IMR-90 (cell line): ENCODE results near the gene NOTO. TPM values are rescaled to one million over a fixed set of nuclear protein-coding genes. Genes with fewer than 3 reads are reported as not detected.

Experiments used
- ATAC-seq: fragments of 200-7000 bp; cut with Tn5 transposase; 2 replicates; pipeline ENCODE4 v1.9.1; 2020; ENCODE audit warnings: low read depth, mild to moderate bottlenecking, moderate library complexity
- BruUV-seq: library from RNA; stranded (reverse); fragments of 400-500 nt; replicated peaks from 2 replicates; lab custom pipeline; 2021; lab: Mats Ljungman, UMichigan
- CTCF ChIA-PET: fragments of 300-600 bp; formaldehyde crosslinking; extraction: SDS; loops from one replicate; lab custom pipeline; 2021; ENCODE audit warnings: antibody characterized with exemption; lab: Yijun Ruan, JAX
- POLR2A ChIA-PET: fragments of 300-600 bp; sonication (Branson Sonifier 250); formaldehyde crosslinking; loops from one replicate; lab custom pipeline; 2022; ENCODE audit warnings: antibody characterized with exemption; ENCODE audit not compliant: unreplicated experiment; lab: Charles Lee
- DNase-seq: peaks from one replicate; pipeline ENCODE4 v3.0.0; 2013
- H2AFZ ChIP-seq: replicated peaks from 2 replicates; pipeline ENCODE3; 2013; ENCODE audit warnings: low read length, mild to moderate bottlenecking; ENCODE audit not compliant: poor library complexity
- H2AK5ac ChIP-seq: 2 replicates; pipeline ENCODE4 v1.6.1; 2013; ENCODE audit warnings: low read depth, low read length, inconsistent platforms
- H2AK9ac ChIP-seq: replicated peaks from 2 replicates; pipeline ENCODE3; 2013; ENCODE audit warnings: mild to moderate bottlenecking, low read depth, low read length, moderate library complexity; ENCODE audit not compliant: poor library complexity
- H2BK120ac ChIP-seq: 2 replicates; pipeline ENCODE4 v1.6.1; 2013; ENCODE audit warnings: low read depth, low read length, inconsistent platforms
- H2BK15ac ChIP-seq: 3 replicates; pipeline ENCODE4 v1.6.1; 2013; ENCODE audit warnings: low read depth, low read length, inconsistent platforms
- H2BK20ac ChIP-seq: 2 replicates; pipeline ENCODE4 v1.6.1; 2013; ENCODE audit warnings: low read depth, mild to moderate bottlenecking, inconsistent platforms, low read length, moderate library complexity
- H2BK5ac ChIP-seq: 2 replicates; pipeline ENCODE4 v1.6.1; 2013; ENCODE audit warnings: mild to moderate bottlenecking, low read depth, low read length, inconsistent platforms; ENCODE audit not compliant: poor library complexity, severe bottlenecking
- H3K14ac ChIP-seq: replicated peaks from 2 replicates; pipeline ENCODE4 v1.6.1; 2013; ENCODE audit warnings: low read depth, low read length, inconsistent platforms
- H3K18ac ChIP-seq: 2 replicates; pipeline ENCODE4 v1.6.1; 2013; ENCODE audit warnings: low read depth, low read length, control low read depth
- H3K23ac ChIP-seq: 2 replicates; pipeline ENCODE4 v1.6.1; 2013; ENCODE audit warnings: low read depth, low read length, inconsistent platforms
- H3K27ac ChIP-seq: 2 replicates; pipeline ENCODE4 v1.5.1; 2013; ENCODE audit warnings: mild to moderate bottlenecking, control low read depth, low read length; ENCODE audit not compliant: insufficient read depth
- H3K27me3 ChIP-seq: 2 replicates; pipeline ENCODE4 v1.6.1; 2013; ENCODE audit warnings: low read length; ENCODE audit not compliant: control insufficient read depth, insufficient read depth
- H3K36me3 ChIP-seq: 2 replicates; pipeline ENCODE4 v1.6.1; 2013; ENCODE audit warnings: low read length, mixed read lengths; ENCODE audit not compliant: control insufficient read depth, insufficient read depth
- H3K4ac ChIP-seq: 2 replicates; pipeline ENCODE4 v1.6.1; 2013; ENCODE audit warnings: low read depth, low read length, inconsistent platforms
- H3K4me1 ChIP-seq: 2 replicates; pipeline ENCODE4 v1.6.1; 2013; ENCODE audit warnings: low read length, mixed read lengths; ENCODE audit not compliant: control insufficient read depth, insufficient read depth
- H3K4me2 ChIP-seq: 2 replicates; pipeline ENCODE4 v1.6.1; 2013; ENCODE audit warnings: low read depth, mild to moderate bottlenecking, control low read depth, low read length, moderate library complexity
- H3K4me3 ChIP-seq: 2 replicates; pipeline ENCODE4 v1.5.1; 2013; ENCODE audit warnings: low read depth, mild to moderate bottlenecking, control low read depth, low read length, moderate library complexity; ENCODE audit not compliant: insufficient read depth
- H3K56ac ChIP-seq: 2 replicates; pipeline ENCODE4 v1.6.1; 2013; ENCODE audit warnings: low read length, inconsistent platforms; ENCODE audit not compliant: insufficient read depth; ENCODE audit errors: extremely low read depth
- H3K79me1 ChIP-seq, 2 experiments: 2 replicates each; pipeline ENCODE4 v1.6.1; 2013; ENCODE audit warnings: low read length in 2 of 2, inconsistent platforms in 1 of 2, low read depth in 1 of 2
- H3K9ac ChIP-seq: 2 replicates; pipeline ENCODE4 v1.6.1; 2013; ENCODE audit warnings: low read depth, low read length, control low read depth
- H3K9me1 ChIP-seq: 2 replicates; pipeline ENCODE4 v1.6.1; 2013; ENCODE audit warnings: low read length, inconsistent platforms; ENCODE audit not compliant: insufficient read depth
- H3K9me3 ChIP-seq: 2 replicates; pipeline ENCODE4 v1.6.1; 2013; ENCODE audit warnings: low read length; ENCODE audit not compliant: control insufficient read depth, insufficient read depth
- H4K20me1 ChIP-seq: 2 replicates; pipeline ENCODE4 v1.6.1; 2013; ENCODE audit warnings: low read length, inconsistent platforms; ENCODE audit not compliant: insufficient read depth
- H4K5ac ChIP-seq: 2 replicates; pipeline ENCODE4 v1.6.1; 2013; ENCODE audit warnings: mild to moderate bottlenecking, low read depth, low read length, control low read depth
- H4K8ac ChIP-seq, 2 experiments: 2 replicates each; pipeline ENCODE4 v1.6.1; 2013; ENCODE audit warnings: low read depth in 2 of 2, low read length in 2 of 2, control low read depth in 1 of 2, inconsistent platforms in 1 of 2
- H4K91ac ChIP-seq: 2 replicates; pipeline ENCODE4 v1.6.1; 2013; ENCODE audit warnings: low read depth, low read length, inconsistent platforms; ENCODE audit not compliant: insufficient read depth
- BHLHE40 ChIP-seq: fragments of 150-350 bp; IDR thresholded peaks from 2 replicates; pipeline ENCODE4 v1.6.1; 2016; ENCODE audit warnings: mild to moderate bottlenecking, low read depth, low read length
- CEBPB ChIP-seq: IDR thresholded peaks from 2 replicates; pipeline ENCODE4 v1.6.1; 2012; ENCODE audit warnings: low read depth, low read length, improper control_type of control experiment
- CHD1 ChIP-seq: IDR thresholded peaks from 2 replicates; pipeline ENCODE4 v1.6.1; 2012; ENCODE audit warnings: low read depth, low read length, improper control_type of control experiment
- FOS ChIP-seq: fragments of 150-350 bp; IDR thresholded peaks from 2 replicates; pipeline ENCODE4 v1.6.1; 2016; ENCODE audit warnings: low read depth, low read length
- MAFK ChIP-seq: IDR thresholded peaks from 2 replicates; pipeline ENCODE4 v1.6.1; 2012; ENCODE audit warnings: low read depth, low read length, improper control_type of control experiment
- MXI1 ChIP-seq: IDR thresholded peaks from 2 replicates; pipeline ENCODE4 v1.6.1; 2012; ENCODE audit warnings: low read depth, mild to moderate bottlenecking, low read length, moderate library complexity, borderline replicate concordance
- NFE2L2 ChIP-seq: fragments of 150-350 bp; IDR thresholded peaks from 2 replicates; pipeline ENCODE4 v1.6.1; 2016; ENCODE audit warnings: low read depth, mild to moderate bottlenecking, low read length
- RAD21 ChIP-seq: IDR thresholded peaks from 2 replicates; pipeline ENCODE4 v1.6.1; 2012; ENCODE audit warnings: low read length, improper control_type of control experiment
- RCOR1 ChIP-seq: IDR thresholded peaks from 2 replicates; pipeline ENCODE4 v1.6.1; 2012; ENCODE audit warnings: mild to moderate bottlenecking, low read length, improper control_type of control experiment; ENCODE audit not compliant: insufficient replicate concordance
- RFX5 ChIP-seq: IDR thresholded peaks from 2 replicates; pipeline ENCODE4 v1.8.0; 2012; ENCODE audit warnings: low read depth, mild to moderate bottlenecking, low read length, moderate library complexity
- SMC3 ChIP-seq: fragments of 150-350 bp; IDR thresholded peaks from 2 replicates; pipeline ENCODE4 v1.6.1; 2016; ENCODE audit warnings: low read depth, mild to moderate bottlenecking, antibody characterized with exemption, low read length, moderate library complexity
- USF2 ChIP-seq: fragments of 150-350 bp; IDR thresholded peaks from 2 replicates; pipeline ENCODE4 v1.6.1; 2017; ENCODE audit warnings: mild to moderate bottlenecking, antibody characterized with exemption, low read length, low read depth
- WGBS, 2 experiments: methylation state at CpG; one replicate each; pipeline versions ENCODE4 v1.1.5 to v1.1.7; 2013; ENCODE audit warnings: missing lambda C conversion rate in 2 of 2; ENCODE audit not compliant: insufficient read length in 1 of 2; ENCODE audit errors: extremely low coverage in 2 of 2; 5-methylcytosine and 5-hydroxymethylcytosine counted together
- dilution Hi-C: fragments of 300-500 bp; cut with HindIII; formaldehyde crosslinking; loops from one replicate; pipeline ENCODE4 v1.14.3; 2018; ENCODE audit warnings: low sequenced_read_pairs; ENCODE audit not compliant: unreplicated experiment
- in situ Hi-C: fragments of 300-500 bp; cut with MboI; formaldehyde crosslinking; loops from 3 replicates; pipeline ENCODE4 v1.14.3; 2019; ENCODE audit warnings: low sequenced_read_pairs, inconsistent platforms, mixed read lengths
- intact Hi-C: fragments of 100-400 bp; cut with micrococcal nuclease; formaldehyde crosslinking; loops from 2 replicates; pipeline ENCODE4 v1.10.0; 2022
- polyA plus RNA-seq, 3 experiments: library from polyadenylated mRNA; depleted of rRNA; stranded (reverse); fragments of >200 nt; gene quantifications; 2 replicates each; pipeline ENCODE4 v1.2.3, GENCODE V29; 2012; ENCODE audit warnings: low replicate concordance in 1 of 3
- total RNA-seq: library from RNA; depleted of rRNA; stranded (reverse); fragments of >200 nt; gene quantifications from 2 replicates; pipeline ENCODE4 v1.2.3, GENCODE V29; 2012
- TF ChIP-seq, protein P1 (sequence below): conservative IDR thresholded peaks from 2 replicates; pipeline ENCODE4 v1.5.1; 2012; ENCODE audit warnings: mild to moderate bottlenecking, low read depth, low read length, improper control_type of control experiment

Gene NOTO
- total and polyA plus RNA-seq, 2 of the 4 experiments (the other 2 are of a cell fraction): not detected

DNA sequence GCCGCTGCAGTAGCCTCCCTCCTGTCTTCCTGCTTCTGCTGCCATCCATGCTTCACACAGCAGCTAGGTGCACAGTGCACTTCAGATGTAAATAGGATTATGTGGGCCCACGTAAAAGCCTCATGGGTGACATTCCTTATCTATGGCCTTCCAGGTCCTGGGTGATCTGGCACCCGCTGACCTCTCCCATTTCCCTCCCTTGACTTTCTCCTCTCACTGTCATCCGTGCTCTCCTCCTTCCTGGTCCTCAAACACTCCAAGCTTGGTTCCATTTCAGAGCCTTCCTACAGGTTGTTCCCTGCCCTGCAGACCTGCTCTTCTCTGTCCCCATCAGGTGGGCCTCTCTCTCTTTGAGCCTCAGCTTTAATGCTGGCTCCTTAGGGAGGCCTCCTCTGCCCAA, 7.6 kb downstream of the NOTO start:
- peaks cover 0 to 9% of the 10 kb centered on the region in 2 experiments; a peak in 2 of 4 replicates for H3K79me1 ChIP-seq
- CTCF ChIA-PET: no interaction called here
- H3K14ac ChIP-seq: no peak overlapping the region
- peaks cover 24% of the 10 kb centered on the region for H3K27me3 ChIP-seq
- no peak overlapping the region for H3K23ac ChIP-seq
- no peak overlapping the region for H2AK5ac ChIP-seq
- H3K9ac ChIP-seq: no peak overlapping the region
- POLR2A ChIA-PET: no interaction called here
- ATAC-seq (no peak), DNase-seq (no peak)
- H2BK15ac ChIP-seq: no peak overlapping the region
- H4K8ac ChIP-seq: no peak overlapping the region
- H3K56ac ChIP-seq: no peak overlapping the region
- no TSS peak for BruUV-seq
- intact Hi-C loops: no loop called here
- H3K4ac ChIP-seq: no peak overlapping the region
- no peak overlapping the region for H3K27ac ChIP-seq
- no peak overlapping the region for H2BK20ac ChIP-seq
- in situ Hi-C loops: no loop called here
- no peaks in the 10 kb centered on the region for H3K36me3 ChIP-seq
- H3K4me3 ChIP-seq: no peak overlapping the region
- H3K9me1 ChIP-seq: no peaks in the 10 kb centered on the region
- no peak overlapping the region for H2AK9ac ChIP-seq
- dilution Hi-C loops: no loop called here
- H3K4me1 ChIP-seq: peaks cover 3% of the 10 kb centered on the region; the same call in 1 of the 2 replicates
- no peaks in the 10 kb centered on the region for H4K20me1 ChIP-seq
- H3K9me3 ChIP-seq: no peaks in the 10 kb centered on the region
- no peak overlapping the region for H4K91ac ChIP-seq
- H2BK120ac ChIP-seq: no peak overlapping the region
- H4K5ac ChIP-seq: no peak overlapping the region
- no peak overlapping the region for H2AFZ ChIP-seq
- WGBS, 2 experiments: 69% methylated on average over 4 of the region's 4 CpGs; no CpG with 5 or more reads in 1 of the 2 experiments
- no peak overlapping the region for H3K18ac ChIP-seq
- H3K4me2 ChIP-seq: no peak overlapping the region
- no peak overlapping the region for H2BK5ac ChIP-seq
- no peak for TF ChIP-seq RCOR1
- TF ChIP-seq USF2: no peak
- TF ChIP-seq MAFK: no peak
- TF ChIP-seq RAD21: no peak
- TF ChIP-seq FOS: no peak
- TF ChIP-seq NFE2L2: no peak
- TF ChIP-seq, protein P1, sequence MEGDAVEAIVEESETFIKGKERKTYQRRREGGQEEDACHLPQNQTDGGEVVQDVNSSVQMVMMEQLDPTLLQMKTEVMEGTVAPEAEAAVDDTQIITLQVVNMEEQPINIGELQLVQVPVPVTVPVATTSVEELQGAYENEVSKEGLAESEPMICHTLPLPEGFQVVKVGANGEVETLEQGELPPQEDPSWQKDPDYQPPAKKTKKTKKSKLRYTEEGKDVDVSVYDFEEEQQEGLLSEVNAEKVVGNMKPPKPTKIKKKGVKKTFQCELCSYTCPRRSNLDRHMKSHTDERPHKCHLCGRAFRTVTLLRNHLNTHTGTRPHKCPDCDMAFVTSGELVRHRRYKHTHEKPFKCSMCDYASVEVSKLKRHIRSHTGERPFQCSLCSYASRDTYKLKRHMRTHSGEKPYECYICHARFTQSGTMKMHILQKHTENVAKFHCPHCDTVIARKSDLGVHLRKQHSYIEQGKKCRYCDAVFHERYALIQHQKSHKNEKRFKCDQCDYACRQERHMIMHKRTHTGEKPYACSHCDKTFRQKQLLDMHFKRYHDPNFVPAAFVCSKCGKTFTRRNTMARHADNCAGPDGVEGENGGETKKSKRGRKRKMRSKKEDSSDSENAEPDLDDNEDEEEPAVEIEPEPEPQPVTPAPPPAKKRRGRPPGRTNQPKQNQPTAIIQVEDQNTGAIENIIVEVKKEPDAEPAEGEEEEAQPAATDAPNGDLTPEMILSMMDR: no peak
- no peak for TF ChIP-seq SMC3
- no peak for TF ChIP-seq RFX5
- no peak for TF ChIP-seq CHD1
- TF ChIP-seq BHLHE40: no peak
- no peak for TF ChIP-seq CEBPB
- TF ChIP-seq MXI1: no peak
